Stimulated activated CD4-positive, alpha-beta T cell treated with anti-CD3 and anti-CD28 coated beads, Interleukin-15, amount 100 ng/mL, for 24 hours (primary cell): ENCODE data around the gene NOL7.

Source experiments
- DNase-seq: peaks from one replicate; pipeline ENCODE4 v3.0.0-alpha.2; 2020

The NOL7 gene

DNA sequence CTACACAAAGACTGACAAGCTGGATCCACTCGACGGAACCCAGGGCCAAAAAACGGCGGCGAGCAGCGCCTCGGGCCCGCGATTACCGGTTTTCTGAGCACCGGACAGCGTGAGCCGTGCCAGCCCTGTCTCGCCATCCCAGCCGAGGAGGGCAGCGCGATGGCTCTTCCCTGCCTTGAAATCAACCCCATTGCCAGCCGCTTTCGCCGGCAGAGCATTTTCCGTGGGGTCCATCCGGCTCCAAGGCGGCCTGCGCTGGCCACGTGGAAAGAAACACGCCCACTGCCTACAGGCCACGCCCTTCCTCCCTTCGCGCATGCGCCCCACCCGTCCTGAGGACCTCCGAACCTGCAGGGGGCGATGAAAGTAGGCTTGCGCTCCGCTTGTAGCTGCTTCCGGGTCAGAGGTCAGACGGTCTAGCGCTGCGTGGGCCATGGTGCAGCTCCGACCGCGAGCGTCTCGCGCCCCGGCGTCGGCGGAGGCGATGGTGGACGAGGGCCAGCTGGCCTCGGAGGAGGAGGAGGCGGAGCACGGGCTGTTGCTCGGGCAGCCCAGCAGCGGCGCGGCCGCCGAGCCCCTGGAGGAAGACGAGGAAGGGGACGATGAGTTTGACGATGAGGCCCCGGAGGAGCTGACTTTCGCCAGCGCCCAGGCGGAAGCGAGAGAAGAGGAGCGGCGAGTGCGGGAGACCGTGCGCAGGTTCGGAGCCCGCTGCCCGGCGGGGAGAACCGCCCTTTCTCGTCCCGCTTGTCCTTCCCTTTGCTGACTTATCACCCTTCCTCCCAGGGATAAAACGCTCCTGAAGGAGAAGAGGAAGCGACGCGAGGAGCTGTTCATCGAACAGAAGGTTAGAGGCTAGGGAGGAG lies at the start of gene NOL7:
Gene NOL7, plus strand, starts transcription at position 410 of the 866 bp plus-strand sequence. Its CDS starts 24 bp downstream, at position 434.
- DNase-seq, result peak; percentile 99

GRCh38 chr6:13565921-13566320 lies 49.2 kb upstream of the NOL7 start:
- DNase-seq, result no peak

GRCh38 chr6:13566500-13566899 lies 48.6 kb upstream of the NOL7 start:
- DNase-seq, result no peak

DNA sequence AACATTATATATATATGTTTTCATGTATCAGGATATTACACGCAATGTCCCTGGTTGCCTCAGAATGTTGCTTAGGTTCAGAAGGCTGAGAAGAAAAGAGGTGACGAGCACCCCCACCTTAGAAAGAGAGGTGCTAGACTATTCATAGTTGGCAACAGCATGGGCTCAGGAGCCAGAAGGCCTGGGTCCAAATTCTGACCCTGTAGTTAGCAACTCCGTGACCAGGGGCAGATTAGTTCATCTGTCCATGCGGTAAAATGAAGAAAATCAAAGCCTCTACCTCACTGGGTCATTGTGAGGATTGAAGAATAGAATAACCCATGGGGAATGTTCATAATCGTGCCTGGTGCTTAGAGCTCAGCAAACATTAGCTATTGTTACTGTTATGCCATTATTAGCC lies 46.2 kb upstream of the NOL7 start:
- DNase-seq, result no peak

- DNase-seq, result no peak
Measured at GRCh38 chr6:13572240-13572639, 42.9 kb upstream of the NOL7 start.

GRCh38 chr6:13572951-13573654 lies 42.0 kb upstream of the NOL7 start:
- no peak for DNase-seq

DNA sequence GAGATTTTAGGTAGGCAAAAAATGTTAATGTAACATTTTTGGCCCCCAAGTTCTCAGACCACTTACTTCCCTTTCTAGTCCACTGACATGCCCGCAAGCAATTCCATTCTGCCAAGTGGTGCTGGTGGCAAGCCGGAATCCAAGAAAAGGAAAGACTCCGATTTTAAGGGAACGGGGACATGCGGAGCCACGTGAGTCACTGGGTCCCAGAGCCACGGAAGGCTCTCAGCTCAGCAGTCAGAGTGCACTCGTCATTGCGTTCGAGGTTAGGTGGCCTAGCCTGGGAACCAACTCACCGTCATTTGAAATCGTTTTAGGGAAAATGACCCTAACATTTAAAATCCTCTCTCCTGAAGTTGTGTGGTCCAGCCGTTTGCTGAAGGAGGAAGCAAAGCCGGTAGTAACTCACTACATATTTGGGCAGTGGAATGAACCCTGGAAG lies 41.4 kb upstream of the NOL7 start:
- peak; percentile 44 for DNase-seq

- peak; percentile 96 for DNase-seq
Measured at GRCh38 chr6:13574149-13574570, 41.0 kb upstream of the NOL7 start.

DNA sequence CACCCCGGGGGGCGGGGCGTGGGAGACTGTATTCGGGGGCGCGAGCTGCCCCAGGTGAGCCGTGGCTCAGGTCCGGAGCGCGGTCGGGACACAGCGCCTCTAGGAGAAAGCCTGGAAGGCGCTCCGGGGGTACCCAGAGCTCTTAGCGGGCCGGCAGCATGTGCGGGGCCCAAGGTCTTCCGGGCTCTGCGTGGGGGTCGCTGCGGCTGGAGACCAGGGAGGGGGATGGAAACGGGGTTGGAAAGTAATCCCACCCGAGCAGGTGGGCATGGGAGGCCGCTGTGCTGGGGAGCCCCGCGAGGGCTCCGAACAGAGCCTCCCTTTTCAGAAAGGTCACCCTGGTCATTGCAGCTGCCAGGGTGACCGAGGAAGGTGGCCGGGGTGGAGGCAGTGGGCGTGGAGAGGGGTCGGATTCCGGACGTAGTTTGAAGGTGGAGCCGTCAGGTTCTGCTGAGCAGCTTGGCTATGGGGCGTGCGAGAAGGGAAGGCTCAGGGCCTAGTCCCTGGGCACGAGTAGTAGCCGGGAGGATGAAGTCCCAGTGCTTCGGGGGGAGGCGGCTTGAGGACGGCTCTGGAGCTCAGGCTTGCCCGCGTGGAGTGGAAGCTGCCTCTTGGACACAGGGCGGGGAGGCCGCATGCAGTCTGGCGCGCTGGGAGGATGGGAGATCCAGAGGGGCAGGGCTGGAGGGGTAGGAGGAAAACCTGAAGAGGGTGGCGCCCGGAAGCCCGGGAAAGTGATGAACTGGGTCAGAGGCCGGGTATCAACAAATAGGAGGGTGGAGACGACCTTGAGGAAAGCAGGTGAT lies 40.4 kb upstream of the NOL7 start, which contains the start of gene SIRT5:
Gene SIRT5, plus strand, starts transcription at position 31 of the 806 bp plus-strand sequence. CDS start 9,510 bp downstream, outside the sequence.
- peak; percentile 87 for DNase-seq

DNA sequence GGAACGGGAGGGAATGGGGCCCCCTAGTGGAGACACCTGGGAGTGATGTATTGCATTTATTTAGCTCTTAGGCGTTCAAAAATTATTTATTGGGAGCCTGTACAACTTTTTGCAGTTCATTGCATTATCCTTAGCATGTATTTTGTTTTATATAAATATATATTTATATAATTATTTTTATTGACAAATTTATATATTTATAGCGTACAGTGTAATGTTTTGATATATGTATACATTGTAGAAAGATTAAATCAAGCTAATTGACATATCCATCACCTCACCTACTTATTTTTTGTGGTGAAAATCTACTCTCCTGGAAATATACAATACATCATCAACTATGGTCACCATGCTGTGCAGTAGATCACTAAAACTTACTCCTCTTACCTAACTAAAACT lies 39.8 kb upstream of the NOL7 start:
- DNase-seq, result no peak

DNA sequence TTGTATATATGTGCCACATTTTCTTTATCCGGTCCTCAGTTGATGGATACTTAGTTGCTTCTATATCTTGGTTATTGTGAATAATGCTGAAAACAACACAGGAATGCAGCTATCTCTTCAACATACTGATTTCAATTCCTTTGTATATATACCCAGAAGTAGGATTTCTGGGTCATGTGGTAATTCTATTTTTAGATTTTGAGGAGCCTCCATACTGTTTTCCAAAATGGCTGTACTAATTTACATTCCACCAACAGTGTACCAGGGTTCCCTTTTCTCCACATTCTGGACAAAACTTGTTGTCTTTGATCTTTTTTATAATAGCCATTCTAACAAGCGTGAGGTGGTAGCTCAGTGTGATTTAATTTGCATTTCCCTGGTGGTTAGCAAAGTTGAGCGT lies 39.1 kb upstream of the NOL7 start:
- no peak for DNase-seq

DNA sequence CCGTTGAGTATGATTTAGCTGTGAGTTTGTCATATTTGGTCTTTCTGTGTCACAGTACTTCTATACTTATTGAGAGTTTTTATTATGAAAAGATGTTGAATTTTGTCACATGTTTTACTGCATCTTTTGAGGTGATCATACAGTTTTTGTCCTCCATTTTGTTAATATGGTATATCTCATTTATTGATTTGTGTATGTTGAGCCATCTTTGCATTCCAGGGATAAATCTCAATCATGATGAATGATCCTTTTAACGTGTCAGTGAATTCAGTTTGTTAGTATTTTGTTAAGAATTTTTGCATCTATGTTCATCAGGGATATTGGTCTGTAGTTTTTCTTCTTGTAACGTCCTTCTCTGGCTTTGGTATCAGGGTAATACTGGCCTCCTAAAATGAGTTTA lies 37.2 kb upstream of the NOL7 start:
- DNase-seq, result no peak

DNA sequence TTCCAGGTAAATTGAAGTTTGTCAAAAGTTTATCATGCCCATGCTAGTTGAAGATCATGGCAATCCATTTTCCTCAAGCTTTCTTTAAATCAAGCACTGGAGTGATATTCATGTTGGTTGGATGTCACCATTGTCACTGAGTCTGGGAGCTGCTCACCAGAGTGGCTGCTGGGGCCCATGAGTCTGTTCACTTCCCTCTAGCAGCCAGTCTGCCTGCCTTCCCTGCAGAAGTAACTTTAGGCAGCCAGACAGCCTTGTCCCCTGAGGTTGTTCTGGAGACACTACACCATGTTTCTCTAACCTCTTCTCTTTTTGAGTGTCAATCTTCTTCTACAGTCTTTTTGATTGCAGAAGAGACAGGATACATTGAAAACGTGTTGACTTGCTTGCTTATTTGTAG lies 35.2 kb upstream of the NOL7 start:
- no peak for DNase-seq

DNA sequence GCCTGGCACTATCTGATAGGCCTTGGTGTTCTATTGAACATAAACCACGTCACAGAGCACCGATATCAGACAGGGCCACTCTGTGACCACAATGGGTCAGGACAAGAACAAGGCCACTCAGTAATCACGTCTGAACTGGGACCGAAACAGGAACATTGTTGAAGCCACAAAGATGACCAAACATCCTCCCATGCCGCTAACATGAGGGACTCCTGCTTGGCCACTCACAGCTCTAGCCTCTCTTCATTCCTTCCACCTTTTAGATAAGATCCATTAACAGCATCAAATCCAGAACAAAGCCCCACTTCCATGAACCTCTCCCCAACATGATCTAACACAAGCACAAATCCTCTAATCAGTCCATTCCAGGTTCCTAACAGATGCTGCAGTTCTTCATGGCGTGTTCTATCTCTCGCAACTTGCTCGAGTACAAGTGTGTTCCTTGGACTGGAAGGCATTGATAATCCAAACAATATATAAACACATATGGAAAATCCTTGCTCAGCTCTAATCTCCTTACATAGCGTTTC lies 33.4 kb upstream of the NOL7 start:
- no peak for DNase-seq

GRCh38 chr6:13586603-13587542 lies 28.3 kb upstream of the NOL7 start:
- no peak for DNase-seq

DNA sequence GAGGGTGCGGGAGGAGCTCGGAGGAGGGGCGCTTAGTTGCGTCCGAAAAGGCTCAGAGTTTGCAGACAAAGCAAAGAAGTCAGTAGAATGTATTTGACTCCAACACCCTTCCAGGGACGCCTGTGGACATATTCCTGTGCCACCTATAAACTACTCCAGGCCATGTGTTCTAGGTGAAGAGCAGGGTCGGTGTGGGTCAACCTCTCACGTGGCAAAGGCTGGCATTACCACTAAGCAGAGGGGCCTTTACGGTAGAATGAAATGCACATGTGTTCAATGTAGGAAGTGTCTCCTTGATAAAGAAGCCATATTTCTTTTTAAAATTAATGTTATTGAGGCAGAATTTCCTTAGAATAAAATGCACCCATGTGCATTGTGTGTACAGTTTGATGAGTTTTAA lies 25.3 kb upstream of the NOL7 start:
- no peak for DNase-seq

DNA sequence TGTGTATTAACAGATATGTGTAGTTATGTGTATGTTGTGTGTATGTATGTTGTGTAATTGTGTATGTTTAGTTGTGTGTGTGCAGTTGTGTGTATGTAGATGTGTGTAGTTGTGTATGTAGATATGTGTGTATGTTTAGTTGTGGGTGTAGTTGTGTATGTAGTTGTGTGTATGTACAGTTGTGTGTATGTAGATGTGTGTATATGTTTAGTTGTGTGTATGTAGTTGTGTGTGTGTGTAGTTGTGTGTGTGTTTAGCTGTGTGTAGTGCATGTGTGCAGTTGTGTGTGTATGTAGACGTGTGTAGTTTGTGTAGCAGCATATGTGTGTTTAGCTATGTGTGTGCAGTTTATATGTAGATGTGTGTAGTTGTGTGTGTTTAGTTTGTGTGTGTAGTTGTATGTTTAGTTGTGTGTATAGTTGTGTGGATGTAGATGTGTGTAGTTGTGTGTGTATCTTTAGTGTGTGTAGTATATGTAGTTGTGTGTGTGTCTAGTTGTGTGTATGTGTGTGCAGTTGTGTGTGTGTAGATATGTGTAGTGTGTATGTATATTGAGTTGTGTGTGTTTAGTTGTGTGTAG lies 24.5 kb upstream of the NOL7 start:
- DNase-seq, result no peak

DNA sequence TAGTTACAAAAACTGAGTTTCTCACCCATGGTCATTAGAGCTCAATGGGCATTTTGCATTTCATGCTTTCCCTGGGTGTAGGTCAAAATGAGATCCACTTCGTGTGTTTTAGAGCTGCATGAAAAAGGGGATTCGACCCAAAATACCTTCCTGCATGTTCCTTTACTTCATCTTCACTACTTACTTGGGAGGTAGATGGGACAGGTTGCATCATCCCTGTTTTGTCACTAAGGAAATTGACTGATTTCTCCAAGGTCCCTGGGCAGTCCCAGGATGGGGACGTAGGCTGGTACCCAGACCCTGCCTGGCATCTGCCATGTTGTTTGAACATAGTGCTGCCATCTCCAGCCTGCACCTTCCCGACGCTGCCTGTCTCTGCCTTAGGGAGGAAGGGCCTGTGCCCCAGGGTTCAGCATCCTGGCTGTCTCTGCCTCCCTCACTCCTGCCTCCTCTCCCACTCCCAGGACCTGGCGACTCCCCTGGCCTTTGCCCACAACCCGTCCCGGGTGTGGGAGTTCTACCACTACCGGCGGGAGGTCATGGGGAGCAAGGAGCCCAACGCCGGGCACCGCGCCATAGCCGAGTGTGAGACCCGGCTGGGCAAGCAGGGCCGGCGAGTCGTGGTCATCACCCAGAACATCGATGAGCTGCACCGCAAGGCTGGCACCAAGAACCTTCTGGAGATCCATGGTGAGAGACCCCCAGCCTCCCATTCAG lies 23.8 kb upstream of the NOL7 start:
- no peak for DNase-seq

GRCh38 chr6:13593103-13593502 lies 22.0 kb upstream of the NOL7 start:
- no peak for DNase-seq

GRCh38 chr6:13593720-13594119 lies 21.4 kb upstream of the NOL7 start:
- DNase-seq, result no peak

- no peak for DNase-seq
Measured at GRCh38 chr6:13597073-13597472, 18.1 kb upstream of the NOL7 start.
